ENCODE results near the gene LAMA2. TPM values are rescaled to one million over a fixed set of nuclear protein-coding genes. Genes with fewer than 3 reads are reported as not detected.

LAMA2 gene
- total RNA-seq, 1 donor from 2014 or later: 1.4 TPM

- DNase-seq (ENCODE audit: low read depth): no peak
- no peak for TF ChIP-seq CTCF (IDR thresholded peaks at IDR 0.05; ENCODE audit: insufficient read depth, low read length, poor library complexity, severe bottlenecking)
- Histone ChIP-seq H3K27me3 (ENCODE audit: control insufficient read depth, insufficient read depth, low read length) (no peaks in the 10 kb centered on the region), H3K36me3 (ENCODE audit: control insufficient read depth, insufficient read depth, low read length) (no peaks in the 10 kb centered on the region), H3K4me3 (ENCODE audit: low read depth, low read length) (no peak overlapping the region)
Observed at GRCh38 chr6:129353067-129353466, 470.1 kb downstream of the LAMA2 start.

- no peaks in the 10 kb centered on the region for H3K27me3 ChIP-seq (ENCODE audit: control insufficient read depth, insufficient read depth, low read length)
- H3K36me3 ChIP-seq (ENCODE audit: control insufficient read depth, insufficient read depth, low read length): no peaks in the 10 kb centered on the region
- H3K4me3 ChIP-seq (ENCODE audit: low read depth, low read length): no peak overlapping the region
- TF ChIP-seq CTCF (IDR thresholded peaks at IDR 0.05; ENCODE audit: insufficient read depth, low read length, poor library complexity, severe bottlenecking): no peak
- no peak for DNase-seq (ENCODE audit: low read depth)
Observed at GRCh38 chr6:129356129-129356528, 473.2 kb downstream of the LAMA2 start.

GRCh38 chr6:129359811-129360681 lies 477.1 kb downstream of the LAMA2 start:
- Histone ChIP-seq H3K27me3 (ENCODE audit: control insufficient read depth, insufficient read depth, low read length) (no peaks in the 10 kb centered on the region), H3K4me3 (ENCODE audit: low read depth, low read length) (no peak overlapping the region), H3K36me3 (ENCODE audit: control insufficient read depth, insufficient read depth, low read length) (no peaks in the 10 kb centered on the region)
- TF ChIP-seq CTCF (IDR thresholded peaks at IDR 0.05; ENCODE audit: insufficient read depth, low read length, poor library complexity, severe bottlenecking): no peak
- no peak for DNase-seq (ENCODE audit: low read depth)

- H3K36me3 ChIP-seq (ENCODE audit: control insufficient read depth, insufficient read depth, low read length): no peaks in the 10 kb centered on the region
- no peak for DNase-seq (ENCODE audit: low read depth)
- no peaks in the 10 kb centered on the region for H3K27me3 ChIP-seq (ENCODE audit: control insufficient read depth, insufficient read depth, low read length)
- TF ChIP-seq CTCF (IDR thresholded peaks at IDR 0.05; ENCODE audit: insufficient read depth, low read length, poor library complexity, severe bottlenecking): no peak
- H3K4me3 ChIP-seq (ENCODE audit: low read depth, low read length): no peak overlapping the region
Observed at GRCh38 chr6:129360682-129360955, 477.7 kb downstream of the LAMA2 start.

GRCh38 chr6:129364037-129364436 lies 481.1 kb downstream of the LAMA2 start:
- Histone ChIP-seq H3K36me3 (ENCODE audit: control insufficient read depth, insufficient read depth, low read length) (no peaks in the 10 kb centered on the region), H3K4me3 (ENCODE audit: low read depth, low read length) (no peak overlapping the region), H3K27me3 (ENCODE audit: control insufficient read depth, insufficient read depth, low read length) (no peaks in the 10 kb centered on the region)
- no peak for TF ChIP-seq CTCF (IDR thresholded peaks at IDR 0.05; ENCODE audit: insufficient read depth, low read length, poor library complexity, severe bottlenecking)
- DNase-seq (ENCODE audit: low read depth): no peak

DNA sequence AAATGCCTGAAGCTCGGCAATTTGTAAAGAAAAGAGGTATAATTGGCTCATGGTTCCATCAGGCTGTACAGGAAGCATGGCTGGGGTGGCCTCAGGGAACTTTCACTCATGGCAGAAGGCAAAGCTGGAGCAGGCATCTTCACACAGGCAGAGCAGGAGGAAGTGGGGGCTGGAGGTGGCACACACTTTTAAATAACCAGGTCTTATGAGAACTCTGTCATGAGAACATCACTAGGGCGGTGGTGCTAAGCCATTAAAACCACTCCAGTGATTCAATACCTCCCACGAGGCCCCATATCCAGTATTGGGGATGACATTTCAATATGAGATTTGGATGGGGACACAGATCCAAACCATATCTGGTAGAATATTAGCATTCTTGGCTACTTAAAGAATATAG lies 481.8 kb downstream of the LAMA2 start:
- no peaks in the 10 kb centered on the region for H3K27me3 ChIP-seq (ENCODE audit: control insufficient read depth, insufficient read depth, low read length)
- no peak overlapping the region for H3K4me3 ChIP-seq (ENCODE audit: low read depth, low read length)
- DNase-seq (ENCODE audit: low read depth): no peak
- no peak for TF ChIP-seq CTCF (IDR thresholded peaks at IDR 0.05; ENCODE audit: insufficient read depth, low read length, poor library complexity, severe bottlenecking)
- no peaks in the 10 kb centered on the region for H3K36me3 ChIP-seq (ENCODE audit: control insufficient read depth, insufficient read depth, low read length)

All from kidney epithelial cell (primary cell).